GM19193 (cell line): ENCODE data around the gene HSPBAP1.

Source experiments
- POLR2A ChIP-seq: IDR thresholded peaks from 4 replicates; pipeline ENCODE4 v1.6.1; 2011; ENCODE audit not compliant: insufficient read depth, insufficient read length; ENCODE audit errors: extremely low read depth

HSPBAP1 gene

DNA sequence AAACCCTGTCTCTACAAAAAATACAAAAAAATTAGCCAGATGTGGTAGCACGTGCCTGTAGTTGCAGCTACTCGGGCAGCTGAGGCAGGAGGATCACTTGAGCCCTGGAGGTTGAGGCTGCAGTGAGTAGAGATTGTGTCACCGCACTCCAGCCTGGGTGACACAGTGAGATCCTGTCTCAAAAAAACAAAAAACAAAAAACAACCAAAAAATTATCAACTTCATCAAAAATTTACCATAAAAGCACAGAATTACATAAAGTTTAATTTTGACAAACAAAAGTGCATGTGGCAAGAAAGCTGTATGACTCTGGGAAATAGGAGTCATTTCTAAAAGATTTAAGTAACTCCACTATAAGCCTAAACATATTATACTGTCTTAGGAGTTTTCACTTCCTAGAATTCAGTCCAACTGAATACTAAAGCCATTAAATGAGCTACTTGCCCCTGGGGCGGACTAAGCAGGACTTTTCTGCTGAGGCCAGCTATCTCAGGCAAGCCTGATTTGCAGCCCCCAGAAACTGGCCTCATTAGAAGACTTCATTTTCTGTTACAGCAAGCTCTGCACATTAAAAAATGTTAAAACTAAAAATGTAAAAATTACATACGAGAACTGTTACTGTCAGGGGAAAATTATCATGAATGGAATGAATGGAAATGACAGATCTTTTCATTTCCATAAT is 23.0 kb downstream of the HSPBAP1 start:
- no peak for TF ChIP-seq POLR2A

DNA sequence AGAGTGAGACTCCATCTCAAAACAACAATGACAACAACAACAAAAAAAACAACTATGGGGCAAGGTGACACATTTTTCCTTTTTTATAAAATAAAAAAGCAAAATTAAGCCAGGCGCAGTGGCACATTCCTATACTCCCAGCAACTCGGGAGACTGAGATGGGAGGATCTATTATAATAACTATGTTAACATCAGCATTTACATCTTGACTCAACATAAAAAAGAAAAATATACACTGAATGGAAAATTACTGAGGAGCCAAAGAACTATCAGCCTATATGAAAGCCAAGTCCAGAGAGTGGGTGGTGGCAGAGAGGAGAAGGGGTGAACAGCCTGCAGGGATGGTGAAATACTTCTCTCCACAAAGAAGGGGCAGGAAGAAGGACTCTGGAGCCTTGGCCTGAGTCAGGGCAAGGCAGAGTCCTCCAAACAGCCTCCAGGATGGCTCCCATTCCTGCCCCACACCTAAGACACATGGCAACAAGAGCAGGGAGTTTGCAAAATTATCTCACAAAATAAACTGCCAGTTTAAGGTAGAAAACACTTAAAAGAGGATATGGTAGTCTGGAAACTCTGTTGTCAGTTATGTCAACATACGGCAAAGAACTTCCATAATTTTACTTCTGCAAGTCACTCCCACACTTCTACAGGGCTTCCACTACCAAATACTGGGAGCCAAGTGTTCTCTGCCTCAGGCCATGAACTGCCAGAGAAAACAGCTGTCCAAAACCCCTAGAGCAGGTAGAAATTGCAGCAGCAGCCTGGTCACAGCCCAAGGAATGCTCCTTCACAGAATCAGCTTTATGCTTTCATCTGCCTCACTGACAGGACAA is 25.9 kb downstream of the HSPBAP1 start:
- TF ChIP-seq POLR2A = no peak

DNA sequence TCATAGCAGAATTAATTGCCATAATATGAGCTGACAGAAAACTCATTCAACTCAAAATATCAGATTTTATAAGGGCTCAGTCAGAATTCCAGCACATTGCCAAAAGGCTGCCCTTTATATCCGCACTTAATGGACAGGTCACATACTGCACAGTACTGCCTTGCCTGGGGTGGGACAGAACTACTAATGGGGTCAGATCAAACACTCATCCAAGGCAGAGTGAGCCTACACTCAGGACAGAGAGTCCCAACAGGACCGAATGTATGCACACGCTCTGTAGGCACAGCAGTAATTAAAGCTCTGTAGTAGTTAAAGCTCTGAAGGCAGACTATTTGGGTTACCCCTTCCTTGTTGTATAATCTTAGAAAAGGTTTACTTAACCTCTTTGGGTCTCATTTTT is 27.2 kb downstream of the HSPBAP1 start:
- TF ChIP-seq POLR2A = no peak

GRCh38 chr3:122760453-122761271 is 33.0 kb downstream of the HSPBAP1 start:
- no peak for TF ChIP-seq POLR2A

DNA sequence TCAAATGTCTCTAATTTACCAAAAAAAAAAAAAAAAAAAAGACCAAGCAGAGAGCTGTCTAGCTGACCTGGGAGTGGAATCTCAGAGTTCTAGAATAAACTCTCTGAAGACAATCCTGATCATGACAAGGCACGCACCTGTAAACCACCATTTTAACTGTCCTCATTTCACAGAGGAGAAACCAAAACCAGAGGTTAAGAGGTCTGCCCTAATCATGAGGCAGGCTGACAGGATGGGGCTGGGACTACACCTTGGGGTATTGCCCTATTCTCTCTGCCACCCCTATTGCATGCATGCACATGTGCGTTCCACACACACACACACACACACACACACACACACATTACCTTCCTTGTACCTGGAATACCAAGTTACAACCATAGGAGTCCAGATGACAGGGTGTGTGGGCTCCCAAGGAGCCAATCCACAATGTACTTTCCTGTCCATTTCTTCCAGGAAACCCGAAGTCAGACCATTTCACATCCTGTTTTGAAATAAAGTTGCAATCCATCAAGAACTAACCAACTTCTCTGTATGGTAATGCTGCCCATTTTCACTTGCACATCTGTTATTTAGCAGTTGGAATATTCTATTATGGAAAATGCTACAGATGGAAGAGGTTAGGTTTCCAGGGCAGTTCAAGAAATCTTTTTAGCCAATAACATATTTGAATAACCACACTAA is 34.6 kb downstream of the HSPBAP1 start:
- TF ChIP-seq POLR2A = no peak

GRCh38 chr3:122755491-122755890 is 38.1 kb downstream of the HSPBAP1 start:
- TF ChIP-seq POLR2A = no peak

- TF ChIP-seq POLR2A = no peak
Measured at GRCh38 chr3:122754929-122755328, 38.7 kb downstream of the HSPBAP1 start.

- no peak for TF ChIP-seq POLR2A
Measured at GRCh38 chr3:122748347-122748746, 45.3 kb downstream of the HSPBAP1 start.

DNA sequence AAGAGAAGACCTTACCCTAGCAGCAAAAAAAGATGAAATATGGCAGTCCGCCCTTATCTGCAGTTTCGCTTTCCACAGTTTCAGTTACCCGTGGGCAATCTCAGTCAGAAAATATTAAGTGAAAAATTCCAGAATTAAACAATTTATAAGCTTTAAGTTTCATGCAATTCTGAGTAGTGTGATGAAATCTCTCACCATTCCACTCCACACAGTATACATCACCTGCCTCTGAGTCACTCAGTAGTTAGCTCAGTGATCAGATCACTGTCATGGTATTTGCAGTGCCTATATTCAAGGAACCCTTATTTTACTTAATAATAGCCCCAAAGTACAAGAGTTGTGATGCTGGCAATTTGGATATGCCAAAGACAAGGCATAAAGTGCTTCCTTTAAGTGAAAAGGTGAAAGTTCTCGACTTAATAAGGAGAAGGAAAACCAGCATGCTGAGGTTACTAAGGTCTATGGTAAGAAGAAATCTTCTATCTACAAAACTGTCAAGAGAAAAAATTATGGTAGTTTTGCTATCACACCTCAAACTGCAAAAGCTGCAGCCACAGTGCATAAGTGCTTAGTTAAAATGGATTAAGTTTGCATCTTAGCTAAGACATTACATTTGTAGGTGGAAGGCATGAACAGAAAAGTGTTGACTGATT is 48.1 kb downstream of the HSPBAP1 start:
- TF ChIP-seq POLR2A = no peak

- TF ChIP-seq POLR2A = no peak
Measured at GRCh38 chr3:122743581-122744120, 50.0 kb downstream of the HSPBAP1 start.

DNA sequence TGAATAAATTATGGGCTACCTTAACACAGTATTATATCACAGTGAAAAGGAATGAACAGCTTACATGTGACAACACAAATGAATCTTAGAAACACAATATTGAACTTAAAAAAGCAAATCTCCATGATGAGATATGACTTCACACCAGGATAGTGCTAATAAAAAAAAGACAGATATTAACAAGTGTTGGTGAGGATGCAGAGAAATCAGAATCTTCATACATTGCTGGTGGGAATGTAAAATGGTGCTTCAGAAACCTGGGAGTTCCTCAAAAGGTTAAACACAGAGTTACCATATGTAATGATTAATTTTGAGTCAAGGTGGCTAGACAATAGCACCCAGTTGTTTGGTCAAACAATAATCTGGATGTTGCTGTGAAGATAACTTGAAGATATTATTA is 51.4 kb downstream of the HSPBAP1 start:
- TF ChIP-seq POLR2A = no peak

GRCh38 chr3:122739172-122739571 is 54.5 kb downstream of the HSPBAP1 start:
- TF ChIP-seq POLR2A = no peak

GRCh38 chr3:122730240-122730639 is 63.4 kb downstream of the HSPBAP1 start:
- TF ChIP-seq POLR2A = no peak
